RWPE2 (cell line): ENCODE measurements around the gene UBR4.

Source experiments
- ATAC-seq: fragments of 200-7000 bp; cut with Tn5 transposase; 3 replicates; pipeline ENCODE4 v1.9.1; 2021; ENCODE audit warnings: low read depth
- DNase-seq: peaks from one replicate; pipeline ENCODE4 v3.0.0-alpha.2; 2020; ENCODE audit warnings: low spot score
- H3K27ac ChIP-seq: fragments of 450-650 bp; 2 replicates; pipeline ENCODE4 v1.5.1; 2017; ENCODE audit warnings: mild to moderate bottlenecking; ENCODE audit not compliant: poor library complexity, severe bottlenecking
- H3K27me3 ChIP-seq: fragments of 250-450 bp; sonication (Bioruptor Pico); 2 replicates; pipeline ENCODE4 v1.5.1; 2021; ENCODE audit warnings: mild to moderate bottlenecking, moderate library complexity; ENCODE audit not compliant: insufficient read depth, poor library complexity, severe bottlenecking
- H3K36me3 ChIP-seq: fragments of 250-450 bp; sonication (Bioruptor Pico); 2 replicates; pipeline ENCODE4 v1.5.1; 2020; ENCODE audit warnings: low read depth, mild to moderate bottlenecking, moderate library complexity
- H3K4me1 ChIP-seq: fragments of 250-450 bp; sonication (Bioruptor Pico); 2 replicates; pipeline ENCODE4 v1.5.1; 2021; ENCODE audit warnings: mild to moderate bottlenecking, moderate library complexity; ENCODE audit not compliant: insufficient read depth, poor library complexity, severe bottlenecking
- H3K4me3 ChIP-seq: fragments of 250-450 bp; sonication (Bioruptor Pico); 2 replicates; pipeline ENCODE4 v1.5.1; 2021; ENCODE audit warnings: mild to moderate bottlenecking, moderate library complexity; ENCODE audit not compliant: severe bottlenecking
- H3K9me3 ChIP-seq: fragments of 250-450 bp; sonication (Bioruptor Pico); 2 replicates; pipeline ENCODE4 v1.5.1; 2021; ENCODE audit warnings: mild to moderate bottlenecking, moderate library complexity; ENCODE audit not compliant: severe bottlenecking
- TF ChIP-seq, protein P1 (sequence below): fragments of 450-650 bp; IDR thresholded peaks from one replicate; pipeline ENCODE4 v1.5.1; 2017; ENCODE audit warnings: mild to moderate bottlenecking, moderate library complexity; ENCODE audit not compliant: poor library complexity, severe bottlenecking

The UBR4 gene

GRCh38 chr1:19066874-19067181, 143.2 kb downstream of the UBR4 start:
- peaks cover 9% of the 10 kb centered on the region for H3K4me1 ChIP-seq
- peak overlapping the region; percentile 15 for H3K27ac ChIP-seq
- no peak for DNase-seq
- H3K36me3 ChIP-seq = no peaks in the 10 kb centered on the region
- no peaks in the 10 kb centered on the region for H3K9me3 ChIP-seq
- H3K4me3 ChIP-seq = no peak overlapping the region
- no peaks in the 10 kb centered on the region for H3K27me3 ChIP-seq
- TF ChIP-seq, protein P1, sequence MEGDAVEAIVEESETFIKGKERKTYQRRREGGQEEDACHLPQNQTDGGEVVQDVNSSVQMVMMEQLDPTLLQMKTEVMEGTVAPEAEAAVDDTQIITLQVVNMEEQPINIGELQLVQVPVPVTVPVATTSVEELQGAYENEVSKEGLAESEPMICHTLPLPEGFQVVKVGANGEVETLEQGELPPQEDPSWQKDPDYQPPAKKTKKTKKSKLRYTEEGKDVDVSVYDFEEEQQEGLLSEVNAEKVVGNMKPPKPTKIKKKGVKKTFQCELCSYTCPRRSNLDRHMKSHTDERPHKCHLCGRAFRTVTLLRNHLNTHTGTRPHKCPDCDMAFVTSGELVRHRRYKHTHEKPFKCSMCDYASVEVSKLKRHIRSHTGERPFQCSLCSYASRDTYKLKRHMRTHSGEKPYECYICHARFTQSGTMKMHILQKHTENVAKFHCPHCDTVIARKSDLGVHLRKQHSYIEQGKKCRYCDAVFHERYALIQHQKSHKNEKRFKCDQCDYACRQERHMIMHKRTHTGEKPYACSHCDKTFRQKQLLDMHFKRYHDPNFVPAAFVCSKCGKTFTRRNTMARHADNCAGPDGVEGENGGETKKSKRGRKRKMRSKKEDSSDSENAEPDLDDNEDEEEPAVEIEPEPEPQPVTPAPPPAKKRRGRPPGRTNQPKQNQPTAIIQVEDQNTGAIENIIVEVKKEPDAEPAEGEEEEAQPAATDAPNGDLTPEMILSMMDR = no peak
- no peak for ATAC-seq

GRCh38 chr1:19066248-19066873, 143.7 kb downstream of the UBR4 start:
- DNase-seq (no peak), ATAC-seq (peak; percentile 77)
- Histone ChIP-seq H3K27ac (peak overlapping the region; percentile 15), H3K4me3 (no peak overlapping the region), H3K36me3 (no peaks in the 10 kb centered on the region), H3K9me3 (no peaks in the 10 kb centered on the region), H3K27me3 (no peaks in the 10 kb centered on the region), H3K4me1 (peaks cover 9% of the 10 kb centered on the region)
- TF ChIP-seq, protein P1 = no peak

- ATAC-seq (no peak; the same call in 2 of the 3 replicates), DNase-seq (no peak)
- Histone ChIP-seq H3K9me3 (no peaks in the 10 kb centered on the region), H3K36me3 (no peaks in the 10 kb centered on the region), H3K27ac (peak overlapping the region; percentile 15), H3K27me3 (no peaks in the 10 kb centered on the region), H3K4me3 (no peak overlapping the region), H3K4me1 (peaks cover 9% of the 10 kb centered on the region)
- TF ChIP-seq, protein P1 = no peak
Measured at GRCh38 chr1:19065526-19066247, 144.4 kb downstream of the UBR4 start.

DNA sequence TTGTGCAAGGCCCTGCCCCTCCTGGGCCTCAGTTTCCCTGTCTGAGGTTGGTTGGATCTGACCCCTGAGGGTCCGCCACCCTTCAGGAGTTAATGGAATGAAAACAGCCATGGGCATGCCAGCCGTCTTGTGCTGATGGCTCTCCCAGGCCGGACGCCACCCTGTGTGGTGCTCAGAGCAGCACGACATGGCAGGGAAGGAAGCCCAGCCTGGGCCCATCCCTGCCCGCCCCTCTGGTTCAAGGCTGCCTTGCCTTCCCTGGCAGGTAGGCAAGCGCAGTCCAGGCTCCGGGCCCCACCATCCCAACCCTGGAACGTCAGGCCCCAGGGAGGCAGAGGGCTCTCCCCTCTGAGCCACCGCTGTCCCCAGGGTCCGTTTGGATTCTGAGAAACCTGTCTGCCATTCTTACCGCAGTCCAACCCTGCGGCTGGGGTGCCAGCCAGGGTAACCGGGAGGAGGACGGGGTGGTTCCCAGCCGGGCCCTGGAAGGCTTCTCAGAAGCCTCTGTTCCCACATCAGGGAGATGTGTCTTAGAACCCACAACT, 145.1 kb downstream of the UBR4 start:
- Histone ChIP-seq H3K27ac (no peak overlapping the region), H3K4me1 (peaks cover 9% of the 10 kb centered on the region), H3K4me3 (no peak overlapping the region), H3K9me3 (no peaks in the 10 kb centered on the region), H3K27me3 (no peaks in the 10 kb centered on the region), H3K36me3 (no peaks in the 10 kb centered on the region)
- ATAC-seq = no peak
- no peak for DNase-seq
- TF ChIP-seq, protein P1 = no peak

DNA sequence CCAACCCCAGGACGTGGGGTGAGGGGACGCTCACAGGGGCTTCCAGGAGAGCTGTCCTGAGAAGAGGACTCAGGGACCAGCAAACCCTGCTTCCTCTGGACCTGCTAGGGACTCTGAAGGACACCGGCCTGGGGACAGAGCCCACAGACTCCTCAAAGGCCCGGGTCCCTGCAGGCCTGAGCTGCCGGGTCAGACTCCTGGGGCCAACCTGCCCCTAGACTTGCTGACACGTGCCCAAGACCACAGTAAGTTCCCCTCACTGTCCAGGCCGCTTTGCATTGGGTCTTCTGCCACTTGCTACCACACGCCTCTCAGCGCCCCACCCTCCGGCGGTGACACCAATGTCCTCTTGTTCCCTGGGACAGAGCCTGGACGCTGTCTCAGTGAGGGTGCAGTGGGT, 146.9 kb downstream of the UBR4 start:
- no peak for ATAC-seq
- H3K4me1 ChIP-seq = peaks cover 9% of the 10 kb centered on the region
- no peak overlapping the region for H3K27ac ChIP-seq

More for the DNA sequence above, 146.9 kb downstream of the UBR4 start:
- no peak overlapping the region for H3K4me3 ChIP-seq
- H3K9me3 ChIP-seq = no peaks in the 10 kb centered on the region
- DNase-seq = no peak
- no peaks in the 10 kb centered on the region for H3K27me3 ChIP-seq
- TF ChIP-seq, protein P1 = no peak
- H3K36me3 ChIP-seq = no peaks in the 10 kb centered on the region
